NK-92 (cell line): ENCODE results near the gene ABHD17B.

ENCODE experiments used
- DNase-seq: peaks from one replicate; lab custom pipeline; 2025; ENCODE audit not compliant: unreplicated experiment; lab: John Stamatoyannopoulos, UW

ABHD17B gene

DNA sequence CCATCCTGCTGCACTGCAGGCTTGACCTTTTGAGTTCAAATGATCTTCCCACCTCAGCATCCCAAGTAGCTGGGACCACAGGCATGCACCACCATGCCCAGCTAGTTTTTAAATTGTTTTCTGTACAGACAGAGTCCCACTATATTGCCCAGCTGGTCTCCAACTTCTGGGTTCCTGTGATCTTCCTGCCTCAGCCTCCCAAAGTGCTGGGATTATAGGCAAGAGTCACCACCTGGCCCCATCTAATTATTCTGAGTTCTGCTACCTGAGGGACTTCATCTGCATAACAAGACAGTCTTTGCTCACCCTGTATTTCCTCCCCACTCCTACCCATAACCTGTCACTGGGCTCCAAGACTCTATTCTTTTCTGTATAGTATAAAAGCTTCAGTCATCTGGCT lies 88.1 kb downstream of the ABHD17B start:
- no peak for DNase-seq

DNA sequence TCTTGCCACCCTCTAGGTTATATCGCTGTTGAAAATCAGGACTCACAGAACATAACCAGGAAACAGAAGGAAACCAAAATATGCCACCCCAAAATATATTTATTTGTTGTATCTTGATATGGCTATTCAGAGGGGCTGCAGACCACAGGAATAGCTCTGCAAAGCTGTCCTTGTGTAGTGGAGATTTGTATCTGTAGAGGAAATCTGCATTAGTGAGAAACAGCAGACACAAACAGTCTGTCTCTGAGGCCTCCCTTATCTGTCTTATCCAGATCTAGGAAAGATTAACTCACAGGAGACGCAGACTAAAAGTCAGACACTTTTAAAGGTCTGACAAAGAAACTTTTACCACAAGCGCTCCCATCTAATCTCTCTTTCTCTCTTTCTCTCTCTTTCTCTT lies 88.5 kb downstream of the ABHD17B start:
- DNase-seq, result no peak

DNA sequence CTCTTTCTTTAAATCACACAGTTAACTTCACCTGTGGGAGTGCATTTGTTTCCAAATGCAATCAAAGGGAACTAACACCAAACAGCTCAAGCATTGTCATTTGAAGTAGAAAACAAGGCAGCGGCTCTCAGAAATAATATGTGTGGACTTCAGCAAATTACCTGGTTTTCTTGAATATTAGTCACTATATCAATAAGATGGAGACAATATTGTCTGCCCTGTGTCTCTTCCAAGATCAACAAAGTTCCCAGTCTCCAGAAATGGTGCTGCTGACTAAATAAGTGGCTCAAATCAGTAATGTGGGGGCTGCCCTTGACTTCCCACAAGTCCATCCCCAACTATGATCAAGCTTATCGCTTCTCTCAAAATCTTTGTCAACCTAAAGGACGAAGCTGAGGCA lies 89.6 kb downstream of the ABHD17B start:
- no peak for DNase-seq

DNA sequence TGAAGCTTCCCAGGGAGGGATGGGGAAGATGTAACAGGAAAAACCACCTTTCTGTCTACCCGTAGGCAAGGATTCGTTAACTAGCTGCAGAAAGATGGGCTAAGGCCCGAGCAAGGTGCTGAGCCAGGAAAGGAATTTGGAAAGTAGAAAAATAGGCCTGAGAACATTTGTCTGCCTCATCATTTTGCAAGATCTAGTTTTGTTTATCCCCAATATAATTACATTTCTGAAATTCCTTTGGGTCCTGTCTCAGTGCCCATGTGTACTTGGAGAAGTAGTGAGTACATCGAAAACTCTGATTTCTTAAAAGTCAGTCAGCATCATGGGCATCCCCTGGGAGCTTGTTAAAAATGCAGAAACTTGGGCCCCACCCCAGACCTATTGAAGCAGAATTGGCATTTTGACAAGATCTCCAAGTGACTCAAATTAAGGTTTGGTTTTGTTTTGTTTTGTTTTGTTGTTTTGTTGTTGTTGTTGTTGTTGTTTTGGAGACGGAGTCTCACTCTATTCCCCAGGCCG lies 90.5 kb downstream of the ABHD17B start:
- no peak for DNase-seq

DNA sequence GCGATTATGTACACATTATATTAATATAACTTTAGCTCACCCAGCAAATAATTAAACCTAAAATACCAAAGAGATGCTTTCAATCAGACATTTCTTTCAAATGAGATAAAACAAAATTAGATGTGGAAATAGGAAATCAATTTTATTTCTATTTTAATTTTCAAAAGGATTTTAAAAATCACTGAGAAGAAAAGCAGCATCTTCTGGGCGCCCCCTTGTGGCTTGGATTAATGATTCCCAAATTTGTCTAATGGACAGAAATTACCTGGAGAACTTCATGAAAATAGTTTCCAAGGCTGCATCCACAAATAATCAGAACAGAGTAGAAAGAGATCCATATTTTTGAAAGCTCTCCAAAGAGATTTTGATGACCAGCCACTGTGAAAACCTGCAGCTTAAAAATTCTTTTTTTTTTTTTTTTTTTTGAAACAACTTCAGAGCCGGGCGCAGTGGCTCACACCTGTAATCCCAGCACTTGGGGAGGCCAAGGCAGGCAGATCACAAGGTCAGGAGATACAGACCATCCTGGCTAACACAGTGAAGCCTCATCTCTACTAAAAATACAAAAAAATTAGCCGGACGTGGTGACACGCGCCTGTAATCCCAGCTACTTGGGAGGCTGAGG lies 91.8 kb downstream of the ABHD17B start:
- DNase-seq, result no peak

DNA sequence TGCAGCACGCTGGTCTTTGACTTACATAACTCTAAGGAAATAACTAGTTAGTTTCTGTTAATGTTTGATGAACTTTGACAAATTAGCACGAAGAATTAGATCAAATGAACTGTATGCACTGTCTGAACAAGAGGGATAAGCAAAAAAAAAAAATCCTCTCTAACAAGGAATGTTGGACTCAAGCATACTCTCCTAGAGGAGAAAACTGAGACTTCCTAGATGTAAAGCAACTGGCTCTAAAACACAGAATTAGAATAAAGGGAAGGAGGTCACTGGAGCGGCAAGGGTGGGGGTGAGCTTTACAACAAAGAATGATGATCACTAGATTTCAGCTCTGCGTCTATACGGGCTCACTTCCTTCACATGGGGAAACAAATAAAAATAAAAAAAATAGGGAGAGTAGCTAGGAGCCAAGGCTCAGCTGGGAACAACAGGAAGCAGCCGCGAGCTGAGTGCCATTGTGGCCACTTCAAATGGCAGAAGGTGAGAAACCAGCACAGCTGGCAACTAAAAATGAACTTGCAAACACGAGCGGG lies 94.0 kb downstream of the ABHD17B start:
- no peak for DNase-seq
